A204.1 (cell line): ENCODE results near the gene BRI3.
"Not testable (repeated sequence)": the region's sequence is repeated elsewhere in the genome, so short reads cannot be mapped to it uniquely, and the experiment has no call there.

Experiments used
- FAIRE-seq: peaks from 2 replicates; lab custom pipeline; 2012; peaks lifted over from hg19 to GRCh38; lab: Jason Lieb, UNC

Gene BRI3

DNA sequence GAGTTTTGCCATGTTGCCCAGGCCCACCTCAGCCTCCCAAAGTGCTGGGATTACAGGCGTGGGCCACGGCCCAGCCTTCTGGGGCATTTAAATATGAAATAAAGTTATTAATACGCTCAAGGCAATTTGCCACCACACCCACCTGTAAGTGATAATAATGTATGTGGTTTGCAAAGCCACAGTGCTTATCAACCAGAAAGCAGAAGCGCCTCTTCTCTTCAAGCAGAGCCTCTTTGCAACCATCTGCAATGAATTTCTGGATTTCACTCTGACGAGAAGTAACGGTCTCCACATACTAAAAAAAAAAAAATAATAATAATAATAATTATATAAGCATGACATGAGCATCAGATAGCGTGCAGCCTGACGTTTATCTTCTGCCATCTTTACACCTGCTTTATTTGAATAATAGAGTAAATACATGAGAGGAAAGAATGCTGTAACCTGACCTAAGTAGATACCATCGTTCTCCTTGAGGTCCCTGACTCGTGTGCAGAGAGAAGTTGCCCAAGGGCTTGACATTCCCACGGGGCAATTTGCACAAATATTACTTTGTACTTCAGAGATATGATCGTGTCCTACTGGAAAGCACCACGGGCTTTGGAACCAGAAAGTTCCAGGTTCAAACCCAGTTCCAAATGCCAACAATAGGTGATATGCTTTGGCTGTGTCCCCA, 34.0 kb downstream of the BRI3 start:
- FAIRE-seq, result no peak

DNA sequence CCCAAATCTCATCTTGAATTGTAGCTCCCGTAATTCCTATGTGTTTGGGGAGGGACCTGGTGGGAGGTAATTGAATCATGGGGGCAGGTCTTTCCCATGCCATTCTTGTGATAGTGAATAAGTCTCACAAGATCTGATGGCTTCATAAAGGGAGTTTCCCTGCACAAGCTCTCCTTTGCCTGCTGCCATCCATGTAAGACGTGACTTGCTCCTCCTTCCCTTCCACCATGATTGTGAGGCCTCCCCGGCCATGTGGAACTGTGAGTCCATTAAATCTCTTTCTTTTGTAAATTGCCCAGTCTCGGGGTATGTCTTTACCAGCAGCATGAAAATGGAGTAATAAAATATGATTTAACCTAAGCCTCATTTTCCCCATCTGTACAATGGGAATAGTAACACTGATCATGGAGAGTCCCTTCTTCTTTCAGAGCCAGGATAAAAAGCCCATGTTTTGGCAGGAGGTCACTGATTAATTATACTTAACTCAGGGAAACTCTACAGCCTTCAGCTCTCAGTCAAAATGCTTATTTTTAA, 34.6 kb downstream of the BRI3 start:
- FAIRE-seq, result not testable (repeated sequence)

DNA sequence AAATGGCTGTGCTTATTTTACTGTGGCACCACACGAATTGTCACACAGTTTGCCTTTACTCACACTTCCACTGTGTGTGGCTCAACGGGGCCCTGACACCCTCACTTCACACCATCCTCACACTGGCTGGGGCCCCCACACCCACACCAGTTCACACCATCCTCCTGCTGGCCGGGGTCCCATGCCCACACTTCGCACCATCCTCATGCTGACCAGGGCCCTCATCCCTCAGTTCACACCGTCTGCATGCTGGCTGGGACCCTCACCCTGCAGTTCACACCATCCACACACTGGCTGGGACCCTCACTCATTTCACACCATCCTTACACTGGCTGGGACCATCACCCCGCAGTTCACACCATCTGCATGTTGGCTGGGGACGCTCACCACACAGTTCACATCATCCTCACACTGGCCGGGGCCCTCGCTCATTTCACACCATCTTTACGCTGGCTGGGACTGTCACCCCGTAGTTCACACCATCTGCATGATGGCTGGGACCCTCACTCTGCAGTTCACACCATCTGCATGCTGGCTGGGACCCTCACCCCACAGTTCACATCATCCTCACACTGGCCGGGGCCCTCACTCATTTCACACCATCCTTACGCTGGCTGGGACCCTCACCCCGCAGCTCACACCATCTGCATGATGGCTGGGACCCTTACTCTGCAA, 36.0 kb downstream of the BRI3 start:
- FAIRE-seq, result no peak

DNA sequence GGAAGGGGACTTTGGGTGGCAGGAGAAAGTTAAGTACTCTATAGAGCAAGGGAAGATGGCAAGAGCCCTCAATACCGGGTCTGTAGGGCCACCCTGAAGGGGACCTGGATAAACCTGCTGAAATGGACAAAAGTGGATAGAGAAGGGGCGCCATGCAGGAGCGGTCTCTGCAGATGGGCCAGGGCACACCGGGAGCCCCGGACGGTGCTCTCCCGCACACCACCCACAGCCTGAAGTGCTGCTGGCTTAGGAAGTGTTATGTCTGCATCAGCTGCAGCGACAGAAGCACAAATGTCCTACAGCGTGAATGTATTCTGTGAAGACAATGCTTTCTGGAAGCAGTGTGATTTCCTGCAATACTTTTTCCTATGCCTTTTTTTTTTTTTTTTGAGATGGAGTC, 37.7 kb downstream of the BRI3 start:
- FAIRE-seq, result no peak

DNA sequence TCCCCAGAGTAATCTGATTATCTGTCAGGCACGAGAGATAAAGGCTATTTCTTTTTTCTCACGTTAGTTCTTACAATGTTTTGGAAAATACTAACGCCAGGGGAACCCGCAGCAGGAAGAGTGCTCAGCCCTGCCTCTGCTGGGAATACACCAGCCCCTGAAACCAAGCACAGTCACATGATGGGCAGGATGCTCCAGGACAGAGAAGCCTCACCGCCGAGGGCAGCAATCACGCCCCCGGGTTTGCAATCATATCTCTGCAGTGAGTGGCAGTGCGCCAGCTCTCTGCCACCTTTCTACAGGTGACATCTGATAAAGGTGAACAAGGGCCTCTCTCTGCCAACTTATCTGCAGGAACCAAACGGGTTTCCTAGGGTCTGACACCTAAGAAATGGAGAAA, 39.8 kb downstream of the BRI3 start:
- no peak for FAIRE-seq

DNA sequence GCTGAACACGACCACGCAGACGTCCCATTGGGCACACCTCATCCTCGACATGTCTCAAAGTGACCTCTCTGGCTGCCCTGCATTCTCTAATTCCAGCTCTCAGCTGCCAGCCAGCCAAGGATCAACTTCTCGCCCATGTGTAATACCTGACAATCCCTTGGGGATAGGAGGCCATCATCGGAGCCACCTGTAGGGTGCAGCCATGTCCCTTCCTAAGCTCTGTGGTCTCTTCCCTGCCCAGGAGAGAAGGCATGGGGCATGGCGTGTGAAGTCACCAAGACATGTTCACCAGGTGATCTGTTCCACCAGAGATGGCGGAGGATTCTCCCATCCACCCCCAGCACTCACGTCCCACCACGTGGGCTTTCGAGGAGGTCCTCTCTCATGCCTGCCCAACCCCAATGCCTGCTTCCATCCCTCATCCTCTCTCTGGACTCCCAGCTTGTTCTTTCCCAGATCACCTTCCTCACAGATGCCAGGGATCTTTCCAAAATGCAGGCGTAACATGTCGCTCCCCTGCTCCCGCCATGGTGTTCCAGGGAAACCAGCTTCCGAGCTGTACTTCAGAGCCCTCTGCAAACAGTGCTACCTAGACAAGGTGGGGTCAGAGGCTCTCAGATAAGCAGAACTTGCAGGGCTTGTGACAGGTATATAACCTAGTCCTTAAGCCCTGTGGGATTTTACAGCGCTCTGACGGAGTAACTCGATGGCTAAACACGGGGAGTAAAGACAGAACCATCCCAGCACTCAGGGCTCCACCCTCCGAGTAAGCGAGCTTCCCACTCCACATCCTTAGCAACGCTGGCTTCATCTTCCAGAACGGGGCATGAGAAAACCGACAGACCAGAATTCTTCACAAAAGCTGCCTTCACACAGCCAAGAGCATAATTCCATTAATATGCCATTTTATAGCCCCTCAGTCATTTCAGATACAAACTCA, 41.1 kb downstream of the BRI3 start:
- no peak for FAIRE-seq

GRCh38 chr7:98323597-98324322, 42.3 kb downstream of the BRI3 start:
- FAIRE-seq, result no peak

GRCh38 chr7:98324782-98325181, 43.3 kb downstream of the BRI3 start:
- no peak for FAIRE-seq

DNA sequence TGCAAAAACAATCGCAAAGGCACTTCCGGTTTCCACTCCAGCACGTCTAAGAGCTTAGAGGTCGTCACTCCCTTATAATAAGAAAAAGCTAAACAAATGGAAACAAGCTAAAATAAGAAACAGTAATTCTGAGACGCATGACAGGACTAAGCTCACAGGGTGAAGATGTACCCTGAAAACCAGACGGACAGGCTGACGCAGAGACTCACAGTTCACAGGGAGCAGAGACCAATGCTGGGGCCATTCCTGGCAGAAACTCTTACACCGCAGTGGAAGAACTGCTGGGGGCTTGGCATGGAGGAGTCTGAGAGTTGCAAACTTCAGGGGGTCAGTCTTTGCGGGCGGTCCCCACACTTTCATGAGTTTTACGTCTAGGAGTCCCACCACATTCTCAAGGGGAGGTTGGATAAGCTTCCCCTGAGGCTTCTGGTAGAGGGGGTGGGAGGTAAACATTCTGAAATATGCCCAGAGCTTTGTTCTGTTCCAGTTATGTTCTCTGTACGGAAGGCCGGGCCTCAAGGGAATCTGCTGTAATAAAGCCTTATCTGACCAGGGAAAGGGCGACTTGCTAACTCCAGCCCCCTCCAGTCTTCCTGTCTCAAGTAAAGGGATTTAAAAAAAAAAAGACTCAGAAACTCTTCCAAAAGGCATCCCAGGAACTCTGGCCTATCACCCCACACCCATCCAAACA, 47.8 kb downstream of the BRI3 start:
- no peak for FAIRE-seq

- no peak for FAIRE-seq
Measured at GRCh38 chr7:98329791-98330373, 48.4 kb downstream of the BRI3 start.

- FAIRE-seq, result no peak
Measured at GRCh38 chr7:98330926-98331529, 49.5 kb downstream of the BRI3 start.

- peak; percentile 6 for FAIRE-seq
Measured at GRCh38 chr7:98334081-98334480, 52.6 kb downstream of the BRI3 start.

DNA sequence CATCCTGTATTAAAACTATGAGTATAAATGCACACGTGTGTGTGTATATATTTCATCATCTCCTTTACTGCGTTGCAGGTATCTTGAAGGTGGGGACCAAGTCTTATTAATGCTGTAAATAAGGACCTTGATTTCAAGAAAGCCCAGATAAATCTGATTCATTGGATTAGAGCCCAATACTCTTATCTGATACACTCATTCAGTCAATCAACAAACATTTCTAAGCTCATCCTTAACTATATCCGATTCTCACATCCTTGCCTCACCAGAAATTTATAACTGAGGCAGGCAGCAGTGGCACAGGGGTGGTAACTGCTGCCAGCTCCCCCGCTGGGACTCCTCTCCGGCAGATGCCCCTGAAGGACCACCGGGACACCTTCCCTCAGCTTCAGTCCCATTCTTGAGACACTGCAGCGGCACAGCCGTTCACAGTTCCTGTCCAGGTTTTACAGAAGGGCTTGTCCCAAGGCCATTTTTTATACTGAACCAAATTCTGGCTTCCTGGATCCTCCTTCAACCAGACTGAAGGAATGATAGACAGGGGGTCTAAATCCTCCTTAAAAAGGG, 54.0 kb downstream of the BRI3 start:
- FAIRE-seq, result no peak

DNA sequence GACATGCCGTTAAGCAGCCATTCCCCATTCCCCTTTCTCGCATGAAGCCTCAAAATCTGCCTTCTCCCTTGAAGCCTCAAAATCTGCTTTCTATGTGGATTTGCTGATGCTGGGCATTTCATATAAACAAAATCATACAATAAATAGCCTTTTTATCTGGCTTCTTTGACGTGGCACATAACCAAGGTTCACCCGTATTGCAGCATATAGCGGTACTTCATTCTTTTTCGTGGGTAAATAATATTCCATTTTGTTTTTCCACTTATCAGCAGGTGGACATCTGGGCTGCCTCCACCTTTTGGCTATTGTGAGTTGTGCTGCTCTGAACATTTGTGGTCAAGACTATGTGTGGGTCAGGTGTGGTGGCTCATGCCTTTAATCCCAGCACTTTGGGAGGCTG, 57.0 kb downstream of the BRI3 start:
- no peak for FAIRE-seq

DNA sequence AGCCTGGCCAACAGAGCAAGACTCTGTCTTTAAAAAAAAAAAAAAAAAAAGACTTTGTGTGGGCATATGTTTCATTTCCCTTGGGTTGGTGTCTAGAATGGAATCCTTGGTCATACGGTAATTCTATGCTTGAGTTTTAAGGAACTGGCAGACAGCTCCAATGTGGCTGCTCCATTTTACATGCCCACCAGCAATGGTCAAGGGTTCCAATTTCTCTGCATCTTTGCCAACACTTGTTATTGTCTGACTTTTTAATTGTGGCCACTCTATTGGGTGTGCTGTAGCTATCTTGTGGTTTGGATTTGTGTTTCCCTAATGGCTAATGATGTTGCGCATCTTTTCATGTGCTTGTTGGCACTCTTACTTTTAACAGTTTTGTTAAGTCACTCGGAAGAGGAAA, 57.6 kb downstream of the BRI3 start:
- no peak for FAIRE-seq

- no peak for FAIRE-seq
Measured at GRCh38 chr7:98341106-98341505, 59.6 kb downstream of the BRI3 start.
